GM12875 (cell line): ENCODE results near the gene UNC13C.

Source experiments
- H3K4me3 ChIP-seq: one replicate; pipeline ENCODE4 v1.5.1; 2011; ENCODE audit warnings: low read depth, low read length, control low read depth
- TF ChIP-seq, protein P1 (sequence below): IDR thresholded peaks from 2 replicates; pipeline ENCODE4 v1.5.1; 2011; ENCODE audit warnings: low read depth, mild to moderate bottlenecking, control low read depth, inconsistent platforms, low read length, moderate library complexity, borderline replicate concordance; ENCODE audit not compliant: insufficient read depth

The UNC13C gene

DNA sequence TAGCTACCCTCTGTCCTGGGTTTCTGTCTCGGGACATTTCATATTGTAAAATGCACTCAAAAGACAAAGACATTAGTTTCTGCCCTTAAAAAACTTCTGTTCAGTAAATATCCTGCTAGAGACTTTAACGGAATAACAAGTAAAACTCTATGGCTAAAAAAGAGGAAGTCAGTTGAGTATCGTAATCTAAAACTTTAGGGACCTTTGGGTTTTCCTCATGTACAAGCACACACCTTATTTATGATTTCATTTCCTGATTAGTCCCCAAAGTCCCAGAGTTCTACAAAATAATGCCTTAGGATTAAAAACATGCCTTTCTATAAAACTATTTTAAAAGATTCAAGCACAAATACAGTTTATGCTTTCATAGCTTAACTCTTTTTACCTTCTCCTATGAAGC, 585.9 kb downstream of the UNC13C start:
- no peak overlapping the region for H3K4me3 ChIP-seq
- TF ChIP-seq, protein P1, sequence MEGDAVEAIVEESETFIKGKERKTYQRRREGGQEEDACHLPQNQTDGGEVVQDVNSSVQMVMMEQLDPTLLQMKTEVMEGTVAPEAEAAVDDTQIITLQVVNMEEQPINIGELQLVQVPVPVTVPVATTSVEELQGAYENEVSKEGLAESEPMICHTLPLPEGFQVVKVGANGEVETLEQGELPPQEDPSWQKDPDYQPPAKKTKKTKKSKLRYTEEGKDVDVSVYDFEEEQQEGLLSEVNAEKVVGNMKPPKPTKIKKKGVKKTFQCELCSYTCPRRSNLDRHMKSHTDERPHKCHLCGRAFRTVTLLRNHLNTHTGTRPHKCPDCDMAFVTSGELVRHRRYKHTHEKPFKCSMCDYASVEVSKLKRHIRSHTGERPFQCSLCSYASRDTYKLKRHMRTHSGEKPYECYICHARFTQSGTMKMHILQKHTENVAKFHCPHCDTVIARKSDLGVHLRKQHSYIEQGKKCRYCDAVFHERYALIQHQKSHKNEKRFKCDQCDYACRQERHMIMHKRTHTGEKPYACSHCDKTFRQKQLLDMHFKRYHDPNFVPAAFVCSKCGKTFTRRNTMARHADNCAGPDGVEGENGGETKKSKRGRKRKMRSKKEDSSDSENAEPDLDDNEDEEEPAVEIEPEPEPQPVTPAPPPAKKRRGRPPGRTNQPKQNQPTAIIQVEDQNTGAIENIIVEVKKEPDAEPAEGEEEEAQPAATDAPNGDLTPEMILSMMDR: no peak

DNA sequence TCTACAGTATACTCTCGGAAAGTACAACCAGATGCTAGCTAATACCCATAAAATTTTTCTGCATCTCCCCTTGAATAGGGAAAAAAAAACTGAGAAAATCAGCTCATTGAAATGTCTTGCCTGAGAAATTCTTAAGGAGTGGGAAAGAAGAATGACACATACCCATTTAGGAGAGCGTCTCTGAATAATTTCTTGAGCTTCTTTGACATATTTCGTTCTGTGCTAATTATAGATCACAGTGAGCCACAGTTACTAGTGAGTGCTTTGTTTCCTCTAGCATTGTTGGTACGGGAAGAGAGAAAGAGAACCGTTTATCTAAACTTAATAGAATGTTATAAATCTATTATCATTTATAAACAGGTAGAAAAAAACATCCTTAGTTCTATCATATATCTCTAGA, 588.4 kb downstream of the UNC13C start:
- TF ChIP-seq, protein P1: no peak
- H3K4me3 ChIP-seq: no peak overlapping the region

DNA sequence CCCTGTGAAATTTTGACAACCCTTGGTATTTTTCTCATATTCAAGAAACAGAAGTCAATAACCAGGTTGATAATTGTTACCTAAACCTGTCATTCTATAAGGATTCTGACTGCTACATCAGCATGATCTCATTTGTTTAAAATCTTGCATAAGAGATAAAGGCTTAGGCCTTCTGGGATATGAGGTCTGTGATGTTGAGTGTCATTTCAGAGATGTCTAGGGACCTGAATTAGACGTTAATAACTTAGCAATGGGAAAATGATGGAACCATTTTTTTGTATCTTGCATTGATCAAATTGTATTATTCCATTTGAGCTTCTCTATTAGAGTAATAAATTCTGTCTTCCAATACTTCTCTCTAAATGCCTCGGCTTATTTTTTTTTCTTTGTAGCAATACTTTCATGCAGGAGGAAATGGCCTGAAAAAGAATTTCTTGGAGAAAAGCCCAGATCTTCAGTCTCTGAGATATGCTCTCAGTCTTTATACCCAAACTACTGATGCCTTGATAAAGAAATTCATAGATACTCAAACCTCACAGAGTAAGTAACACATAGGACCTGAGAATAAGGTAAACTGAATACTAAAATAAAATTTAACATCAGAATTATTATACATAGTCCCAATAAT, 589.3 kb downstream of the UNC13C start:
- TF ChIP-seq, protein P1: no peak
- H3K4me3 ChIP-seq: no peak overlapping the region

DNA sequence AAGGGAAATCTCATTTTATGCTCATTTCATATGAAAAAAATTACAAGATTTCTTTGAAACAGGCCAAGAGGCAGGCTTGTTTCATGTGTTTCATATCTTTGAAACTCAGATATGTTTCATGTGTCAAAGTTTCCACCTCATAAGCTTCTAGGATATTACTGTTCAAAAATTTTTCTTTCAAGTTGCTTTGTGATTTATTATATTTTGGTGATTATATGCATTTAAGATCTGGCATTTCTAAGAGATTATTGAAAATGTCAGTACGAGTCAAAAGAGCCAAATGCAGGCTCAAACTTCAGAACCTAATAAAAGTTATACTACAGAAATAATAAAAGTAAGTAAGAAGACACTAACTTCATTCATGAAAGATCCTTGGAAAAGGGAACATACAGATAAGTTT, 590.1 kb downstream of the UNC13C start:
- TF ChIP-seq, protein P1: no peak

DNA sequence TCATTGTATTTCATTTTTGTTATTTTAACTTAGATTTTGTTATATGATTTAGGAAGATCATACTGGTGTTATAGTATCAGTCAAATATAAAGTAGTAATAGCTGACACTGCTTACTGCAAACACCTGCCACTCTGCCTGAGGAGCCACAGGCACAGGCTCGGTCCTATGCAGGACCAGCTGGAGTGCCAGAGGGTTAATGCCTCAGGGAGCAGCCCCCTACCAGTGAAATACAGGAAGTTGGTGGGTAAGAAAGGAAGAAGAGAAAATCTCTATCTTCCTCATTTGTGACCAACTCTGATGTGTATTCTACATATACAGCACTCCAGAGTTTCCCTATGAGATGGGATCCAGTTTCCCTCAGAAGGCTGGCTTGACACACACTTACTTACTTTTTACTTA, 593.3 kb downstream of the UNC13C start:
- H3K4me3 ChIP-seq: no peak overlapping the region
- TF ChIP-seq, protein P1: no peak

More for the DNA sequence above, 590.1 kb downstream of the UNC13C start:
- no peak overlapping the region for H3K4me3 ChIP-seq

DNA sequence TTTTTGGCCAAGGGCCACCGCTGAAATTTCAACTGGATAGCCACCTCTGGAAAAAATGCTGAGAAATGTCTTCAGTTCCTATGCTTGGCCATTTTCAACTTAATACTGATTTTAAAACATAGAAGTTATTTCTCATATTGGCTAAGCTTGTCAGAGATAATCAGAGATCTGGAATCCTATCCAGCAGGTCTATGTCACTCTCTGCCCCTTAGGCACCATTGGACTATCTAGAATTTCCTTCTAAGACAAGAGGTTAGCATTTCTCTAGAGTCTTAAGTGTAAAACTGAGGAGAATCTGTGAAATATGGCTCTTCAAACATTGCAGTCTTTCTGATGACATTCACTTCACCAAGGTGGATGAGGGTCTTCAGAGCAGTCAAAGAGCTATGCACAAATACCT, 597.3 kb downstream of the UNC13C start:
- TF ChIP-seq, protein P1: no peak
- no peak overlapping the region for H3K4me3 ChIP-seq

DNA sequence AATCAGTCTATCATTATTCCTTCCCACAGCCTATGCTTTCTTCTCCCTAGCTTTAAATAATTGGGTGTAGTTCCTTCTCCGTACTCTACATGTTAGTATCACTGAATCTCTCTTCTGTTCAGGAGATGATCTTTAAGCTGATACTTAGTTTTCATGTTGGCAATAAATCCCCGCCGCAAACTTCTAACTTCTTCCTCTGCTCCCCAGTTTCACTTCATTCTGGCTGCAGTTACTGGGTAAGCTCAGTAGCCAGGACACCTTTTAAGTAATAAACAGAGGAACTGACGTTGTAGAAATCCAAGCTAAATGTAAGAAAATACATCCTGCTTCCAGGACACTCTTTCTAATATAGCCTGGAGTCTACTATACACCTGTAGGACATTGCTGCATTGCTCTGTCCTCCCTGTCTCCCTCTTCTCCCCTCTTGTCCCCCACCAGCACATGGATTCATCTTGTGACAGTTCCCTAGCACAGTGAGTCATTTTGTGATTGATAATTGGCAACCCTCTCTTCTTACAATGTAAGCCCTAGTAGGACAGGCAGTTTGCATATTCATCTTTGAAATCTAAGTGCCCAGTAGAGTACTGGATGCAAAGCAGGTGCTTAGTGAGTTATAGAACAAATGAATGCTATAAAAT, 598.2 kb downstream of the UNC13C start:
- TF ChIP-seq, protein P1: no peak

More for the DNA sequence above, 598.2 kb downstream of the UNC13C start:
- no peak overlapping the region for H3K4me3 ChIP-seq
